Activated effector memory CD4-positive, alpha-beta T cell treated with Interleukin-2 at 50 U/mL for 16 hours (primary cell): ENCODE results near the gene AKAP3.

ENCODE experiments used
- DNase-seq: peaks from one replicate; pipeline ENCODE4 v3.0.0-alpha.2; 2020

Gene AKAP3

GRCh38 chr12:4648501-4649357 is at the start of gene AKAP3, which contains the start of gene NDUFA9:
AKAP3 (minus strand) TSS chr12:4649051; CDS start chr12:4638196, 10,855 bp downstream.
NDUFA9 (plus strand) TSS chr12:4649114; CDS start chr12:4649127, 13 bp downstream.
- DNase-seq = peak; percentile 71

GRCh38 chr12:4690760-4691159 is 41.9 kb upstream of the AKAP3 start:
- DNase-seq = no peak

GRCh38 chr12:4685317-4685716 is 36.5 kb upstream of the AKAP3 start:
- DNase-seq = no peak

GRCh38 chr12:4681732-4682131 is 32.9 kb upstream of the AKAP3 start:
- DNase-seq = no peak

- no peak for DNase-seq
These were observed 30.9 kb upstream of the AKAP3 start for GRCh38 chr12:4679711-4680110.

- DNase-seq = no peak
These were observed 16.4 kb upstream of the AKAP3 start for GRCh38 chr12:4665236-4665635.

GRCh38 chr12:4663971-4664505 is 15.2 kb upstream of the AKAP3 start:
- no peak for DNase-seq

- DNase-seq = no peak
These were observed 4.8 kb upstream of the AKAP3 start for GRCh38 chr12:4653691-4654090.

GRCh38 chr12:4653257-4653656 is 4.4 kb upstream of the AKAP3 start:
- DNase-seq = no peak

- no peak for DNase-seq
These were observed 459 bp upstream of the AKAP3 start for GRCh38 chr12:4649358-4649661.

- no peak for DNase-seq
These were observed 749 bp downstream of the AKAP3 start for GRCh38 chr12:4648104-4648500.

- DNase-seq = no peak
These were observed 3.8 kb downstream of the AKAP3 start for GRCh38 chr12:4645023-4645422.

GRCh38 chr12:4643747-4644146 is 5.1 kb downstream of the AKAP3 start:
- no peak for DNase-seq

GRCh38 chr12:4630262-4630661 is 18.6 kb downstream of the AKAP3 start:
- no peak for DNase-seq

- DNase-seq = no peak
These were observed 20.4 kb downstream of the AKAP3 start for GRCh38 chr12:4628406-4628805.

- no peak for DNase-seq
These were observed 22.3 kb downstream of the AKAP3 start for GRCh38 chr12:4626543-4626942.

- no peak for DNase-seq
These were observed 27.3 kb downstream of the AKAP3 start for GRCh38 chr12:4621511-4621910.

GRCh38 chr12:4615667-4616066 is 33.2 kb downstream of the AKAP3 start:
- no peak for DNase-seq

- no peak for DNase-seq
These were observed 38.4 kb downstream of the AKAP3 start for GRCh38 chr12:4610481-4610880.

GRCh38 chr12:4609071-4609470 is 39.8 kb downstream of the AKAP3 start:
- DNase-seq = no peak

GRCh38 chr12:4607056-4607455 is 41.8 kb downstream of the AKAP3 start:
- DNase-seq = no peak

GRCh38 chr12:4604684-4605193 is 44.1 kb downstream of the AKAP3 start:
- peak; percentile 65 for DNase-seq

- no peak for DNase-seq
These were observed 44.9 kb downstream of the AKAP3 start for GRCh38 chr12:4603946-4604345.

- no peak for DNase-seq
These were observed 45.4 kb downstream of the AKAP3 start for GRCh38 chr12:4603421-4603820.

- DNase-seq = no peak
These were observed 53.0 kb downstream of the AKAP3 start for GRCh38 chr12:4595881-4596280.
